ENCODE data around the gene CLIP1. TPM values are rescaled to one million over a fixed set of nuclear protein-coding genes. Genes with fewer than 3 reads are reported as not detected.
"Not testable (repeated sequence)": the region's sequence is repeated elsewhere in the genome, so short reads cannot be mapped to it uniquely, and the experiment has no call there.

Gene CLIP1
- total RNA-seq, 1 donor from 2014 or later: 78.6 TPM

DNA sequence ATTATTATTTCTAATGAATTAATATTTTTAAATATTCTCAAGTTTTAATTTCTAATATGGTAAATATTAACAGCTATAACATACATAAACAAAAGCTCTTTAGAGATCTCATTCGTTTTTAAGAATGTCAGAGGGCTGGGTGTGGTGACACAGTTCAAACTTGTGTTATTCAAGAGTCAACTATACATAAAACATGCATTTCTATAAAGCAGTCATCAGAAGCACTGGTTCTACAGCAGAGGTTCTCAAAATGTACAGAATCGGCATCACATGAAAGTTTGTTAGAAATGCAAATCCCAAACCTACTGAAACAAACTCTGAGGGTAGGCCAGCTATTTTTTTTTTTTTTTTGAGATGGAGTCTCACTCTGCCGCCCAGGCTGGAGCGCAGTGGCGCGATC, 34.6 kb downstream of the CLIP1 start:
- H3K9me3 Mint-ChIP-seq (ENCODE audit: low read depth): no peaks in the 10 kb centered on the region
- DNase-seq (ENCODE audit: low spot score, unreplicated experiment): no peak
- TF ChIP-seq, protein P1, sequence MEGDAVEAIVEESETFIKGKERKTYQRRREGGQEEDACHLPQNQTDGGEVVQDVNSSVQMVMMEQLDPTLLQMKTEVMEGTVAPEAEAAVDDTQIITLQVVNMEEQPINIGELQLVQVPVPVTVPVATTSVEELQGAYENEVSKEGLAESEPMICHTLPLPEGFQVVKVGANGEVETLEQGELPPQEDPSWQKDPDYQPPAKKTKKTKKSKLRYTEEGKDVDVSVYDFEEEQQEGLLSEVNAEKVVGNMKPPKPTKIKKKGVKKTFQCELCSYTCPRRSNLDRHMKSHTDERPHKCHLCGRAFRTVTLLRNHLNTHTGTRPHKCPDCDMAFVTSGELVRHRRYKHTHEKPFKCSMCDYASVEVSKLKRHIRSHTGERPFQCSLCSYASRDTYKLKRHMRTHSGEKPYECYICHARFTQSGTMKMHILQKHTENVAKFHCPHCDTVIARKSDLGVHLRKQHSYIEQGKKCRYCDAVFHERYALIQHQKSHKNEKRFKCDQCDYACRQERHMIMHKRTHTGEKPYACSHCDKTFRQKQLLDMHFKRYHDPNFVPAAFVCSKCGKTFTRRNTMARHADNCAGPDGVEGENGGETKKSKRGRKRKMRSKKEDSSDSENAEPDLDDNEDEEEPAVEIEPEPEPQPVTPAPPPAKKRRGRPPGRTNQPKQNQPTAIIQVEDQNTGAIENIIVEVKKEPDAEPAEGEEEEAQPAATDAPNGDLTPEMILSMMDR (IDR thresholded peaks at IDR 0.05; ENCODE audit: unreplicated experiment): no peak
- H3K27me3 Mint-ChIP-seq: no peaks in the 10 kb centered on the region
- no peak overlapping the region for H3K27ac Mint-ChIP-seq
- no peak overlapping the region for H3K4me3 Mint-ChIP-seq (ENCODE audit: low read depth)
- no peaks in the 10 kb centered on the region for H3K4me1 Mint-ChIP-seq (ENCODE audit: low read depth)
- H3K36me3 Mint-ChIP-seq (ENCODE audit: insufficient read depth): no peaks in the 10 kb centered on the region

DNA sequence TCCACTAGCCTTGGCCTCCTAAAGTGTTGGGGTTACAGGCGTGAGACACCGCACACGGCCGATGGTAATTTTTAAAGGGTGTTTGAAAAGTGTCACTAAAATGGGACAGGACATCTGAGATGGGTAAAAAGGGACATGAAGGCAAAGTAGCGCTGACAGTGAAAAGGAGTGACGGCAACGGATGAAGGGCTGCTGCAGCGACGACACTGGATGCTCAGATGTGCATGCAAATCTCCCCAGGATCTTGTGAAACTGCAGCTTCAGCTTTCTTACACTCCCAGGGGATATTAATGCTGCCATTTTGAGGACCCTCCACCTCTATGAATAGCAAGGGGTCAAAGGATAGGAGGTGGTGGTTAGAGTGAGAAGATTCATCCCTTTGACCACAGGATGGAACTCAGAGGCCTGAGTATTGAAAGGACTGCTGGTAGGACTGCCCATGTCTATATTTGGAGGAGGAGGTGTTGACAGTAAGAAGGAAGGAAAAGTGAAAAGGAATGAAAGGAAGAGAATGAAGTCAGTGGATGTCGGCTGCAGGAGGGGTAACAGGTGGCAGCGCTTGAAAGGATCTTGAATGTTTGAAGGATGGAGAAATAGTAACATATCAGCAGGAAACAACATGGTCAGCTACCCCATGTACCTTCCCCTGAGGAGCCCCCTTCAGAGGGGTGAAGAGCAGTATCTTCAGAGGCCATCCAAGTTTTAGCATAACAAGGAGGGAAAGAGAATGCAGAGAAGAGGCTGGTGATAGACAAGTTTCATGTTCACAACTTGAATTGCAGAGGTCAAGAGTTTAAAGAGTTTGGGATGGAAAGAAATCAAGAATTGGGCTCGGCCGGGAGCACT, 37.1 kb downstream of the CLIP1 start:
- TF ChIP-seq, protein P1 (IDR thresholded peaks at IDR 0.05; ENCODE audit: unreplicated experiment): no peak
- no peaks in the 10 kb centered on the region for H3K4me1 Mint-ChIP-seq (ENCODE audit: low read depth)
- peaks cover 3% of the 10 kb centered on the region for H3K36me3 Mint-ChIP-seq (ENCODE audit: insufficient read depth)
- no peak overlapping the region for H3K4me3 Mint-ChIP-seq (ENCODE audit: low read depth)
- no peaks in the 10 kb centered on the region for H3K9me3 Mint-ChIP-seq (ENCODE audit: low read depth)
- DNase-seq (ENCODE audit: low spot score, unreplicated experiment): no peak
- H3K27ac Mint-ChIP-seq: no peak overlapping the region
- H3K27me3 Mint-ChIP-seq: no peaks in the 10 kb centered on the region

DNA sequence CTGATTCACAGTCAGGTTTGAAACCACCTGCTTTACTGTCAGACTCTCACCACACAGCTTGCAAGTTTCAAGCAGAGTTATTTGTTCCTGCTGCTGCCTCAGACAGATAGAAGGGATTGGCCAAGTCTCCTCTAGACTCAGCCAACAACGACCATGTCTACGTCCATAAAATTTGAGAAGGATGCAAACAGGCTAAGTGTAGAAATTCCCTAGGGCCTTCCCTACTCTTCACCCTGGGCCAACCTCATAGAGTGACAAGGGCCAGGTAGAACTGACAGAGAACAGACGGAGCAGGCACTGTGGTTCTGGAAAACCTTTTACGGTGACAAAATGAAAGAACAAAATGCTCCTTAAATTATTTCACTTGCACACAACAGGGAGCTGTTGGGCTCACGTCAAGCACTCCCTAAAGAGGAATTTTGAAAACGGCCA, 39.5 kb downstream of the CLIP1 start:
- Mint-ChIP-seq H3K9me3 (ENCODE audit: low read depth) (no peaks in the 10 kb centered on the region), H3K27ac (peak overlapping the region; percentile 41), H3K4me3 (ENCODE audit: low read depth) (no peak overlapping the region), H3K36me3 (ENCODE audit: insufficient read depth) (peaks cover 6% of the 10 kb centered on the region), H3K4me1 (ENCODE audit: low read depth) (no peaks in the 10 kb centered on the region), H3K27me3 (no peaks in the 10 kb centered on the region)
- DNase-seq (ENCODE audit: low spot score, unreplicated experiment): no peak
- TF ChIP-seq, protein P1 (IDR thresholded peaks at IDR 0.05; ENCODE audit: unreplicated experiment): no peak

DNA sequence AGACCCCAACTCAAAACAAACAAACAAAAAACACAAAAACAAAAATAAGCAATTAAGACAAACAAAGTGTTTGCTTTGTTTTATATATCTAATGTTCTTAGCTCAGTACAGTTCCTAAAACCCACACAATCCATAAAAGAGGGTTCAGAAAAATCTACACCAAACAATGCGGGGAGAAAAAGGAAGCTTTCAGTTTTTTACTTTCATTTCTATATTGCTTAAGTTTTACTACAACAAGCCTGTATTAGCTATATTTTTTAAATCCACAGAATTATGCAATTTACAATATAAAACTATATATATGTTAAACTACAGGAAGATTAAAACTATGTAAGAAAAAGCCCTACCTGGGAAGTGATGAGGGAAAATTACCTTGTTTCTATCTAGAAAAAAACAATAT, 41.4 kb downstream of the CLIP1 start:
- H3K36me3 Mint-ChIP-seq (ENCODE audit: insufficient read depth): peaks cover 13% of the 10 kb centered on the region
- DNase-seq (ENCODE audit: low spot score, unreplicated experiment): no peak
- H3K9me3 Mint-ChIP-seq (ENCODE audit: low read depth): no peaks in the 10 kb centered on the region
- TF ChIP-seq, protein P1 (IDR thresholded peaks at IDR 0.05; ENCODE audit: unreplicated experiment): no peak
- H3K4me3 Mint-ChIP-seq (ENCODE audit: low read depth): no peak overlapping the region
- H3K4me1 Mint-ChIP-seq (ENCODE audit: low read depth): no peaks in the 10 kb centered on the region
- H3K27ac Mint-ChIP-seq: no peak overlapping the region
- no peaks in the 10 kb centered on the region for H3K27me3 Mint-ChIP-seq

DNA sequence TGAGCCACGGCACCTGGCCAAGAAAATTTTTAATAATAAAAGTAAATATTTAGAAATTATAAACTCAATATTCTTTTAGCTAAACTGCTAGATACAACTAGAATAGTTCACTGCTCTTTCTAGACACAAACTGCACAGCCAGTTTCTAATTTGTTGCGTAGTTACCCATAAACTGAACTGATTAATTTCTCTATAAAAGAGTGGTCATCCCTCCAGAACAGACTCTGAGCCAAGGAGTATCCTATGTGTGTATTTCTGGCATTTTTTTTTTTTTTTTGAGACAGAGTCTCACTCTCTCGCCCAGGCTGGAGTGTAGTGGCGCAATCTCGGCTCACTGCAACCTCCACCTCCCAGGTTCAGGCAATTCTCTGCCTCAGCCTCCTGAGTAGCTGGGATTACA, 45.7 kb downstream of the CLIP1 start:
- H3K27me3 Mint-ChIP-seq; DNase-seq (ENCODE audit: low spot score, unreplicated experiment); H3K9me3 Mint-ChIP-seq (ENCODE audit: low read depth); H3K4me1 Mint-ChIP-seq (ENCODE audit: low read depth); H3K27ac Mint-ChIP-seq; H3K4me3 Mint-ChIP-seq (ENCODE audit: low read depth): not testable (repeated sequence)
- peaks cover 16% of the 10 kb centered on the region for H3K36me3 Mint-ChIP-seq (ENCODE audit: insufficient read depth)

DNA sequence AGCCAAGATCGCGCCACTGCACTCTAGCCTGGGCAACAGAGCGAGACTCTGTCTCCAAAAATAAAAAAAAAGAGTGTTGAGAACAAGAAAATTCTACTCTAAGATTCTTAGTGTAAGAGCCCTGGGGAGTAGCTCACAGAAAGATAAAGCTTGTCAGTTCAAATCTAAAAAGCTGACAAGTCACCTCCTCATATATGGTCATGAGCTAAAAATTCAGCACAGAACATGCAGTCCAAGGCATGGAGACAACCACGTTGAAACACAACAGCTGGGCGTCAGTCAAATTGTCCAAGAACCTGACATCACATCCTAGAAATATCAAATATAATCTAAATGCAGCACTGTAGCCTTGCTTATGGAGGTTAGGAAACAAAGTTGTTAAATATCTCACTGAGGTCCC, 47.8 kb downstream of the CLIP1 start:
- Mint-ChIP-seq H3K27me3 (no peaks in the 10 kb centered on the region), H3K4me1 (ENCODE audit: low read depth) (no peaks in the 10 kb centered on the region), H3K27ac (no peak overlapping the region), H3K36me3 (ENCODE audit: insufficient read depth) (peaks cover 18% of the 10 kb centered on the region), H3K9me3 (ENCODE audit: low read depth) (no peaks in the 10 kb centered on the region), H3K4me3 (ENCODE audit: low read depth) (no peak overlapping the region)
- TF ChIP-seq, protein P1 (IDR thresholded peaks at IDR 0.05; ENCODE audit: unreplicated experiment): no peak
- no peak for DNase-seq (ENCODE audit: low spot score, unreplicated experiment)

All from progenitor cell of endocrine pancreas (in vitro differentiated cells).